HCT116 (cell line): ENCODE measurements around the gene PHB1. TPM values are rescaled to one million over a fixed set of nuclear protein-coding genes. Genes with fewer than 3 reads are reported as not detected.

Source experiments
- ATAC-seq: fragments of 200-7000 bp; cut with Tn5 transposase; 2 replicates; pipeline ENCODE4 v1.9.1; 2020; ENCODE audit warnings: mild to moderate bottlenecking, moderate library complexity
- BruUV-seq: library from RNA; stranded (reverse); fragments of 400-500 nt; replicated peaks from 2 replicates; lab custom pipeline; 2021; lab: Mats Ljungman, UMichigan
- CTCF ChIA-PET: fragments of 300-600 bp; sonication (Branson Sonifier 250); formaldehyde crosslinking; loops from one replicate; lab custom pipeline; 2021; ENCODE audit warnings: antibody characterized with exemption; lab: Charles Lee
- POLR2A ChIA-PET: fragments of 300-600, 350-600 bp; sonication (Branson Sonifier 250); formaldehyde crosslinking; loops from one replicate; lab custom pipeline; 2021; ENCODE audit warnings: antibody characterized with exemption; lab: Charles Lee
- RAD21 ChIA-PET, 2 experiments: fragments of 300-600 bp; sonication (Branson Sonifier 250); formaldehyde crosslinking; loops; one replicate each; lab custom pipeline; 2023; ENCODE audit warnings: low total read pairs in 2 of 2; ENCODE audit not compliant: uncharacterized antibody in 2 of 2, unreplicated experiment in 2 of 2, low non-redundant PET in 1 of 2; lab: Charles Lee
- DNase-seq: peaks from one replicate; pipeline ENCODE4 v3.0.0-alpha.2; 2010; ENCODE audit warnings: low read depth, low spot score
- H2AFZ ChIP-seq: fragments of 200-600 bp; shearing (Covaris generic), sonication (generic); 2 replicates; pipeline ENCODE4 v1.6.1; 2017; ENCODE audit warnings: low read depth, mixed run types, mixed read lengths, antibody characterized with exemption, low read length; ENCODE audit not compliant: poor library complexity, severe bottlenecking
- H3K27ac ChIP-seq: 2 replicates; pipeline ENCODE4 v1.5.1; 2012; ENCODE audit warnings: low read depth, low read length
- H3K27me3 ChIP-seq: fragments of 200-600 bp; sonication (generic); 2 replicates; pipeline ENCODE4 v1.6.1; 2016; ENCODE audit warnings: mixed run types, low read length, mixed read lengths; ENCODE audit not compliant: insufficient read depth
- H3K36me3 ChIP-seq, 2 experiments: fragments of 200-500 bp in 1 of 2; fragments of 200-600 bp in 1 of 2; sonication (Bioruptor generic) in 1 of 2; sonication (generic) in 1 of 2; 2 replicates each; pipeline versions ENCODE4 v1.5.1 to v1.6.1; 2014 to 2016; ENCODE audit warnings: low read length in 2 of 2, inconsistent platforms in 1 of 2, mixed read lengths in 1 of 2, mixed run types in 1 of 2; ENCODE audit not compliant: insufficient read depth in 2 of 2, control insufficient read depth in 1 of 2
- H3K4me1 ChIP-seq, 2 experiments: fragments of 200-600 bp in 1 of 2; sonication (generic) in 1 of 2; 2 replicates each; pipeline versions ENCODE4 v1.5.1 to v1.6.1; 2012 to 2017; ENCODE audit warnings: low read length in 2 of 2, inconsistent platforms in 1 of 2, mild to moderate bottlenecking in 1 of 2, mixed read lengths in 1 of 2, mixed run types in 1 of 2, moderate library complexity in 1 of 2; ENCODE audit not compliant: insufficient read depth in 2 of 2, control insufficient read depth in 1 of 2
- H3K4me2 ChIP-seq: fragments of 200-600 bp; sonication (generic); 2 replicates; pipeline ENCODE4 v1.6.1; 2017; ENCODE audit warnings: mixed run types, low read length, mixed read lengths
- H3K4me3 ChIP-seq, 2 experiments: fragments of 200-600 bp in 1 of 2; sonication (generic) in 1 of 2; replicated peaks in 1 of 2; 2 replicates each; pipeline ENCODE4 v1.5.1; 2011 to 2016; ENCODE audit warnings: low read length in 2 of 2, control low read depth in 1 of 2, low read depth in 1 of 2, mild to moderate bottlenecking in 1 of 2, mixed read lengths in 1 of 2, mixed run types in 1 of 2
- H3K79me2 ChIP-seq: fragments of 200-600 bp; sonication (generic); 2 replicates; pipeline ENCODE4 v1.6.1; 2017; ENCODE audit warnings: mild to moderate bottlenecking, mixed run types, low read length, moderate library complexity, mixed read lengths; ENCODE audit not compliant: insufficient read depth
- H3K9ac ChIP-seq: fragments of 200-600 bp; sonication (generic); 2 replicates; pipeline ENCODE4 v1.6.1; 2016; ENCODE audit warnings: low read length, mixed read lengths
- H3K9me2 ChIP-seq: fragments of 200-600 bp; sonication (generic), shearing (Covaris generic); 2 replicates; pipeline ENCODE4 v1.6.1; 2017; ENCODE audit warnings: mixed run types, mild to moderate bottlenecking, moderate library complexity; ENCODE audit not compliant: insufficient read depth
- H3K9me3 ChIP-seq, 2 experiments: fragments of 200-500 bp in 1 of 2; fragments of 200-600 bp in 1 of 2; sonication (Bioruptor generic) in 1 of 2; sonication (generic) in 1 of 2; 2 replicates each; pipeline ENCODE4 v1.6.1; 2014 to 2017; ENCODE audit warnings: low read length in 2 of 2, mixed read lengths in 2 of 2, inconsistent platforms in 1 of 2, low read depth in 1 of 2, mild to moderate bottlenecking in 1 of 2, mixed run types in 1 of 2, moderate library complexity in 1 of 2; ENCODE audit not compliant: control insufficient read depth in 1 of 2, insufficient read depth in 1 of 2
- H4K20me1 ChIP-seq: fragments of 200-600 bp; sonication (generic), shearing (Covaris generic); 2 replicates; pipeline ENCODE4 v1.6.1; 2017; ENCODE audit warnings: mixed run types, mild to moderate bottlenecking, moderate library complexity; ENCODE audit not compliant: insufficient read depth
- ATF3 ChIP-seq: IDR thresholded peaks from 2 replicates; pipeline ENCODE4 v1.6.1; 2012
- CBX3 ChIP-seq: IDR thresholded peaks from 2 replicates; pipeline ENCODE4 v1.6.1; 2012; ENCODE audit warnings: low read depth
- CEBPB ChIP-seq: IDR thresholded peaks from 2 replicates; pipeline ENCODE4 v1.6.1; 2012; ENCODE audit warnings: low read depth
- CTCF ChIP-seq, 3 experiments: fragments of 200-600 bp in 1 of 3; sonication (generic) in 1 of 3; IDR thresholded peaks in 2 of 3; conservative IDR thresholded peaks in 1 of 3; 2 replicates each; pipeline ENCODE4 v1.5.1; 2012 to 2017; ENCODE audit warnings: low read depth in 2 of 3, low read length in 2 of 3, antibody characterized with exemption in 1 of 3, borderline replicate concordance in 1 of 3, control low read depth in 1 of 3, mild to moderate bottlenecking in 1 of 3, mixed read lengths in 1 of 3, mixed run types in 1 of 3, moderate library complexity in 1 of 3; ENCODE audit not compliant: insufficient read depth in 1 of 3
- EGR1 ChIP-seq: IDR thresholded peaks from 2 replicates; pipeline ENCODE4 v1.6.1; 2012; ENCODE audit warnings: low read depth
- FOSL1 ChIP-seq: IDR thresholded peaks from 2 replicates; pipeline ENCODE4 v1.6.1; 2012; ENCODE audit warnings: low read depth
- JUND ChIP-seq: IDR thresholded peaks from 2 replicates; pipeline ENCODE4 v1.6.1; 2012
- MAX ChIP-seq: IDR thresholded peaks from 2 replicates; pipeline ENCODE4 v1.6.1; 2012
- POLR2A ChIP-seq: IDR thresholded peaks from 2 replicates; pipeline ENCODE4 v1.7.0; 2011; ENCODE audit warnings: borderline replicate concordance; ENCODE audit not compliant: insufficient read depth, insufficient read length; ENCODE audit errors: extremely low read depth
- RAD21 ChIP-seq: IDR thresholded peaks from 2 replicates; pipeline ENCODE4 v1.6.1; 2012; ENCODE audit warnings: low read depth, mild to moderate bottlenecking
- SIN3A ChIP-seq: IDR thresholded peaks from 2 replicates; pipeline ENCODE4 v1.6.1; 2012; ENCODE audit warnings: low read depth
- SRF ChIP-seq: IDR thresholded peaks from 2 replicates; pipeline ENCODE4 v1.6.1; 2012; ENCODE audit warnings: low read depth
- TCF7L2 ChIP-seq: IDR thresholded peaks from 2 replicates; pipeline ENCODE4 v1.7.0; 2011; ENCODE audit warnings: borderline replicate concordance, inconsistent platforms; ENCODE audit not compliant: insufficient read depth, insufficient read length; ENCODE audit errors: extremely low read depth
- YY1 ChIP-seq: IDR thresholded peaks from 2 replicates; pipeline ENCODE4 v1.6.1; 2011; ENCODE audit warnings: low read length, low read depth, moderate library complexity, mild to moderate bottlenecking; ENCODE audit not compliant: insufficient replicate concordance; ENCODE audit errors: extremely low read depth
- ZBTB33 ChIP-seq: IDR thresholded peaks from 2 replicates; pipeline ENCODE4 v1.6.1; 2011; ENCODE audit warnings: mild to moderate bottlenecking, low read length, moderate library complexity; ENCODE audit not compliant: insufficient replicate concordance; ENCODE audit errors: extremely low read depth
- ZFX ChIP-seq: fragments of 450-650 bp; IDR thresholded peaks from 2 replicates; pipeline ENCODE4 v1.6.1; 2017
- ZNF274 ChIP-seq: fragments of 200-500 bp; sonication (Bioruptor generic); IDR thresholded peaks from 2 replicates; pipeline ENCODE4 v1.6.1; 2014; ENCODE audit warnings: mild to moderate bottlenecking, low read depth, low read length, inconsistent platforms
- intact Hi-C: fragments of 100-400 bp; cut with micrococcal nuclease; formaldehyde crosslinking; loops from 2 replicates; pipeline ENCODE4 v1.10.0; 2022
- total RNA-seq: library from RNA; stranded (reverse); gene quantifications from one replicate; pipeline ENCODE4 v1.2.1, GENCODE V29; 2021; ENCODE audit not compliant: unreplicated experiment

Gene PHB1
- total RNA-seq, 1 experiment from 2014 or later = 534 TPM

GRCh38 chr17:49436174-49436573 lies 21.5 kb upstream of the PHB1 start (continued):
- TF ChIP-seq SRF (no peak), ZFX (no peak), YY1 (no peak), CTCF (IDR thresholded peaks at IDR 0.05 in 2 of 3, conservative IDR thresholded peaks at IDR 0.05 in 1 of 3; ENCODE audit: borderline replicate concordance in 1 of 3, insufficient read depth in 1 of 3, low read depth in 2 of 3, low read length in 2 of 3) (no peak)

- ATAC-seq = no peak
- H3K4me3 ChIP-seq = no peak overlapping the region
- no peak overlapping the region for H3K27ac ChIP-seq
- no peaks in the 10 kb centered on the region for H3K9me2 ChIP-seq
- RAD21 ChIA-PET = interaction anchor here (0.9 to 1.0 kb wide), 2 partner anchors 121 to 122 kb away, joined by 3 read pairs; no protein-coding TSS in a partner anchor
- H3K4me1 ChIP-seq = no peaks in the 10 kb centered on the region
- no peak overlapping the region for H3K4me2 ChIP-seq
- H3K9ac ChIP-seq = no peak overlapping the region
- H3K27me3 ChIP-seq = peaks cover 14% of the 10 kb centered on the region; the same call in 1 of the 2 replicates
- no peaks in the 10 kb centered on the region for H3K9me3 ChIP-seq
- no peaks in the 10 kb centered on the region for H3K36me3 ChIP-seq
- no peaks in the 10 kb centered on the region for H4K20me1 ChIP-seq
- TF ChIP-seq RAD21 (no peak), EGR1 (no peak), CTCF (IDR thresholded peaks at IDR 0.05 in 2 of 3, conservative IDR thresholded peaks at IDR 0.05 in 1 of 3; ENCODE audit: borderline replicate concordance in 1 of 3, insufficient read depth in 1 of 3, low read depth in 2 of 3, low read length in 2 of 3) (no peak), MAX (no peak), JUND (no peak), ZNF274 (no peak), CBX3 (no peak), FOSL1 (no peak), ATF3 (no peak), ZBTB33 (no peak), POLR2A (no peak), TCF7L2 (no peak), SIN3A (no peak), CEBPB (no peak)
- no TSS peak for BruUV-seq
- POLR2A ChIA-PET = no interaction called here
- DNase-seq = no peak
- CTCF ChIA-PET = interaction anchor here (0.6 to 9.0 kb wide), 7 partner anchors 19 to 719 kb away, joined by 3 to 81 read pairs (median 3); partner anchors contain the start of gene PHB1
- H3K79me2 ChIP-seq = no peaks in the 10 kb centered on the region
- no peak overlapping the region for H2AFZ ChIP-seq
- intact Hi-C loops = loop anchor here (1.0 kb wide), 2 partner anchors 113 to 121 kb away; no protein-coding TSS in a partner anchor
Observed at GRCh38 chr17:49435671-49436029, 21.0 kb upstream of the PHB1 start.
